ENCODE measurements around the gene NXPE3. TPM values are rescaled to one million over a fixed set of nuclear protein-coding genes. Genes with fewer than 3 reads are reported as not detected.

The NXPE3 gene
- polyA plus RNA-seq, 2 donors = 0.94 to 1.8 TPM

DNA sequence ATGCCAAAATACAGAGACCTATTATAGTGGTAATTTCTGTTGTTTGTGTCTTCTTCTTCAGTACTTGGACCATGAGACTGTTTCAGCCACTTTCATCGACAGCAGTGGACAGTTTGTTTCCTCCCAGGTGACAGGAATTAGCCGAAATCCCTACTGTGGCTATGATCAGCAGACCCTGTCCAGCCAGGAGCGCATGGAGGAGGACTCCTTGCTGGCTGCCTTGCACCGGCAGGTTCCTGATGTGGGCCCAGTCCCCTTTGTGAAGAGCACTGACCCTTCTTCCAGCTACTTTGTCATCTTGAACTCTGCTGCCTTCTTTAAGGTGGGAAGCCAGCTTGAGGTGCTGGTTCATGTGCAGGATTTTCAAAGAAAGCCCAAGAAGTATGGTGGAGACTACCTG, 22.2 kb downstream of the NXPE3 start:
- whole genome bisulfite sequencing, 2 donors = 87 to 91% methylated on average over 4 of the region's 4 CpGs
- no peak overlapping the region for H3K27ac ChIP-seq (ENCODE audit: low read depth in 2 of 2, low read length in 1 of 2)

DNA sequence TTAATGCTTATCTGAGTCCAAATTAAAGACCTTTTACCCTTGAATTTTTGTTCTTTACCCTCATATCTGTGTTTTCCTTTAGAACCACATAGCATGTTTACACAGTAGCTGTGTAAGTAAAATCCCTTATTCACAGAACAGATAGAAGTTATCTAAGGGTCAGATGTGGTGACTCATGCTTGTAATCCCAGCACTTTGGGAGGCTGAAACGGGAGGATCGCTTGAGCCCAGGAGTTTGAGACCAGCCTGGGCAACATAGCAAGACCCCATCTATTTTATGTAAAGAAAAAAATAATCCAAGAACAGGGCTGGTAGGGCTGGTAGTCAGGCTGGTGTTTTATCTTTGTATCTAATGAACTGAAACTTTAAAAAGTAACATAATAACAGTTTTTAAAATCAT, 23.2 kb downstream of the NXPE3 start:
- H3K27me3 ChIP-seq (ENCODE audit: control insufficient read depth in 1 of 2, insufficient read depth in 2 of 2, low read length in 2 of 2) = no peaks in the 10 kb centered on the region
- WGBS, 2 donors = 72 to 88% methylated on average over 2 of the region's 2 CpGs

More for the DNA sequence above, 22.2 kb downstream of the NXPE3 start:
- Histone ChIP-seq H3K36me3 (ENCODE audit: control insufficient read depth in 2 of 2, insufficient read depth in 2 of 2, low read length in 1 of 2) (no peaks in the 10 kb centered on the region), H3K4me3 (ENCODE audit: low read depth in 1 of 2, low read length in 2 of 2) (no peak overlapping the region), H3K4me1 (ENCODE audit: control insufficient read depth in 2 of 2, insufficient read depth in 2 of 2, low read length in 1 of 2) (no peaks in the 10 kb centered on the region), H3K27me3 (ENCODE audit: control insufficient read depth in 1 of 2, insufficient read depth in 2 of 2, low read length in 2 of 2) (no peaks in the 10 kb centered on the region), H3K9me3 (ENCODE audit: control insufficient read depth in 2 of 2, insufficient read depth in 1 of 2, low read depth in 1 of 2, low read length in 1 of 2) (no peaks in the 10 kb centered on the region)

DNA sequence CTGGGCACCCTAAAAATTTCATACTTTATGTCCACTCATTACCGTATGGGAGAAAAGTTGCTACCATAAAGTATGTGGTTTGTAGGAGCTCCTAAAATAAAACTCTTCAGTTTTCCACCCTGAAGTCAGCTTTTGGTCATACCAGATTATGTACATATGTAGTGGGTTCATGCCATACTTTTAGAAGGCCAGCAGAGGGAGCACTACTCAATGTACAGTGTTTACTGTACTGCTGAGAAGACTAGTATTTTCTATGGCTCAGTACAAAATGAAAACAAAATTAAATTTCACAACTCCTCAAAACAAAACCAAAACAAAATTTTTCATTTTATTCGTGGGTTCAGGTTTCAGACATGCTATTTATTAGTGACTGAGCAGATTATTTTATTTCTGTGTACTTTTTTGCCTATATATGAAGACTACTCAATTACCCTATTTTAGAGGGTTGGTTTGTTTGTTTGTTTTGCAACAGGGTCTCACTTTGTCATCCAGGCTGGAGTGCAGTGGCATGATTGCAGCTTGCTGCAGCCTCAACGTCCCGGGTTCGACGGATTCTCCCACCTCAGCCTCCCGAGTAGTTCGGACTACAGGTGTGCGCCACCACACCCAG, 24.3 kb downstream of the NXPE3 start:
- Histone ChIP-seq H3K36me3 (ENCODE audit: control insufficient read depth in 2 of 2, insufficient read depth in 2 of 2, low read length in 1 of 2) (no peaks in the 10 kb centered on the region), H3K9me3 (ENCODE audit: control insufficient read depth in 2 of 2, insufficient read depth in 1 of 2, low read depth in 1 of 2, low read length in 1 of 2) (no peaks in the 10 kb centered on the region), H3K4me1 (ENCODE audit: control insufficient read depth in 2 of 2, insufficient read depth in 2 of 2, low read length in 1 of 2) (no peaks in the 10 kb centered on the region), H3K27me3 (ENCODE audit: control insufficient read depth in 1 of 2, insufficient read depth in 2 of 2, low read length in 2 of 2) (no peaks in the 10 kb centered on the region), H3K4me3 (ENCODE audit: low read depth in 1 of 2, low read length in 2 of 2) (no peak overlapping the region), H3K27ac (ENCODE audit: low read depth in 2 of 2, low read length in 1 of 2) (no peak overlapping the region)
- WGBS, 2 donors = 79% methylated on average over 9 of the region's 9 CpGs

More for the DNA sequence above, 23.2 kb downstream of the NXPE3 start:
- Histone ChIP-seq H3K36me3 (ENCODE audit: control insufficient read depth in 2 of 2, insufficient read depth in 2 of 2, low read length in 1 of 2) (no peaks in the 10 kb centered on the region), H3K9me3 (ENCODE audit: control insufficient read depth in 2 of 2, insufficient read depth in 1 of 2, low read depth in 1 of 2, low read length in 1 of 2) (no peaks in the 10 kb centered on the region), H3K27ac (ENCODE audit: low read depth in 2 of 2, low read length in 1 of 2) (no peak overlapping the region), H3K4me1 (ENCODE audit: control insufficient read depth in 2 of 2, insufficient read depth in 2 of 2, low read length in 1 of 2) (no peaks in the 10 kb centered on the region), H3K4me3 (ENCODE audit: low read depth in 1 of 2, low read length in 2 of 2) (no peak overlapping the region)

DNA sequence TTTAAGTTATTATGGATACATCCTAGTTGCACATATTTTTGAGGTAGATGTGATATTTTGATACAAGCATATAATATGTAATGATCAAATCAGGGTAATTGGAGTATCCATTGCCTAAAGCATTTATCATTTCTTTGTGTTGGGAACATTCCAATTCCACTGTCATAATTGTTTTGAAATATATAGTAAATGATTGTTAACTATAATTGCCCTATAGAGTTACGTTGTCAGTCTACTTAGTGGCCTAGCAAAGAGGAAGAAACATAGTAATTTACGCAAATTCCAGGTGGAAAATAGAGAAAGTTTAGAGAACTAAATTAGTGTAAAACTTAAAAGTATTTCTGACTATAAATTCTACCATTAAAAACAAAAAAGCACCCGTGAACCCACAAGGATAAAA, 24.9 kb downstream of the NXPE3 start:
- no peaks in the 10 kb centered on the region for H3K36me3 ChIP-seq (ENCODE audit: control insufficient read depth in 2 of 2, insufficient read depth in 2 of 2, low read length in 1 of 2)
- WGBS, 2 donors = 85 to 93% methylated on average over 3 of the region's 3 CpGs
- H3K4me3 ChIP-seq (ENCODE audit: low read depth in 1 of 2, low read length in 2 of 2) = no peak overlapping the region
- H3K27ac ChIP-seq (ENCODE audit: low read depth in 2 of 2, low read length in 1 of 2) = no peak overlapping the region
- H3K27me3 ChIP-seq (ENCODE audit: control insufficient read depth in 1 of 2, insufficient read depth in 2 of 2, low read length in 2 of 2) = no peaks in the 10 kb centered on the region
- no peaks in the 10 kb centered on the region for H3K4me1 ChIP-seq (ENCODE audit: control insufficient read depth in 2 of 2, insufficient read depth in 2 of 2, low read length in 1 of 2)
- H3K9me3 ChIP-seq (ENCODE audit: control insufficient read depth in 2 of 2, insufficient read depth in 1 of 2, low read depth in 1 of 2, low read length in 1 of 2) = no peaks in the 10 kb centered on the region

DNA sequence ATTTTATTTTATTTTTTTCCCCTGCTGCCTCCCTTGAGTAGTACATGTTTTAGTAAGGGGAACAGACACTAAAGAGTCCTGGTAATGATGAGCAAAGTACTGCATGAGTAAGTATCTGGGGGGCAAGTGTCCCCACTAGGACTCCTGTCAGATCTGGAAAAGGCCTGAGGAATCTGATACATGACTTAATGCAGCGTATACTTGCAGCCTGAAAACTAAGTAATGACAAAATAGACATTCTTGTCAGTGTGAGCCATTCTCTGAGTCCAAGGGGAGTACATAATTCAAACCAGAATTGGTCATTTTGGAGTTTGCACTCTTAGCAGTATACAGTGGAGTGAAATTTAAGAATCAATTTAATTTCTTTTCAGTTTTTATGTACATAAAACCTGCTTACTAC, 27.5 kb downstream of the NXPE3 start:
- 91 to 93% methylated on average over 1 of the region's 1 CpG for WGBS, 2 donors
- no peaks in the 10 kb centered on the region for H3K4me1 ChIP-seq (ENCODE audit: control insufficient read depth in 2 of 2, insufficient read depth in 2 of 2, low read length in 1 of 2)
- H3K27ac ChIP-seq (ENCODE audit: low read depth in 2 of 2, low read length in 1 of 2) = no peak overlapping the region
- H3K9me3 ChIP-seq (ENCODE audit: control insufficient read depth in 2 of 2, insufficient read depth in 1 of 2, low read depth in 1 of 2, low read length in 1 of 2) = no peaks in the 10 kb centered on the region
- H3K27me3 ChIP-seq (ENCODE audit: control insufficient read depth in 1 of 2, insufficient read depth in 2 of 2, low read length in 2 of 2) = no peaks in the 10 kb centered on the region
- H3K36me3 ChIP-seq (ENCODE audit: control insufficient read depth in 2 of 2, insufficient read depth in 2 of 2, low read length in 1 of 2) = no peaks in the 10 kb centered on the region
- no peak overlapping the region for H3K4me3 ChIP-seq (ENCODE audit: low read depth in 1 of 2, low read length in 2 of 2)

DNA sequence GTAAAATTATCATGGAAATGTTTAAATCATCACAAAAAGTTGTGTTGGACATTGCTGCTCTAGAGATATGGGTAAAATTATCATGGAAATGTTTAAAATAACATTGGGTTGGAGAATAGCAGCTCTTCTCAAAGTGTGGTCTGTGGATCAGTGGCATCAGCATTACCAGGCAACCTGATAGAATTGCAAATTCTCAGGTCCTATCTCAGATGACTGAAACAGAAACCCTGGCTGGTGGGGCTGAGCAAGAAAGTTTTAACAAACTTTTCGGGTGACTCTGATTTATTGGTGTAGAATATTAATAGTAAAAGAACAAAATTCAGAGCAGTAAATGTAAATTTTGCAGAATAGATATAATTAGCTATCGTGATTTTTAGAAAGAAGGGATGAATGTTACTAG, 28.9 kb downstream of the NXPE3 start:
- Histone ChIP-seq H3K9me3 (ENCODE audit: control insufficient read depth in 2 of 2, insufficient read depth in 1 of 2, low read depth in 1 of 2, low read length in 1 of 2) (no peaks in the 10 kb centered on the region), H3K36me3 (ENCODE audit: control insufficient read depth in 2 of 2, insufficient read depth in 2 of 2, low read length in 1 of 2) (no peaks in the 10 kb centered on the region), H3K27ac (ENCODE audit: low read depth in 2 of 2, low read length in 1 of 2) (no peak overlapping the region), H3K4me1 (ENCODE audit: control insufficient read depth in 2 of 2, insufficient read depth in 2 of 2, low read length in 1 of 2) (no peaks in the 10 kb centered on the region), H3K4me3 (ENCODE audit: low read depth in 1 of 2, low read length in 2 of 2) (no peak overlapping the region), H3K27me3 (ENCODE audit: control insufficient read depth in 1 of 2, insufficient read depth in 2 of 2, low read length in 2 of 2) (no peaks in the 10 kb centered on the region)
- 84 to 94% methylated on average over 2 of the region's 2 CpGs for WGBS, 2 donors

DNA sequence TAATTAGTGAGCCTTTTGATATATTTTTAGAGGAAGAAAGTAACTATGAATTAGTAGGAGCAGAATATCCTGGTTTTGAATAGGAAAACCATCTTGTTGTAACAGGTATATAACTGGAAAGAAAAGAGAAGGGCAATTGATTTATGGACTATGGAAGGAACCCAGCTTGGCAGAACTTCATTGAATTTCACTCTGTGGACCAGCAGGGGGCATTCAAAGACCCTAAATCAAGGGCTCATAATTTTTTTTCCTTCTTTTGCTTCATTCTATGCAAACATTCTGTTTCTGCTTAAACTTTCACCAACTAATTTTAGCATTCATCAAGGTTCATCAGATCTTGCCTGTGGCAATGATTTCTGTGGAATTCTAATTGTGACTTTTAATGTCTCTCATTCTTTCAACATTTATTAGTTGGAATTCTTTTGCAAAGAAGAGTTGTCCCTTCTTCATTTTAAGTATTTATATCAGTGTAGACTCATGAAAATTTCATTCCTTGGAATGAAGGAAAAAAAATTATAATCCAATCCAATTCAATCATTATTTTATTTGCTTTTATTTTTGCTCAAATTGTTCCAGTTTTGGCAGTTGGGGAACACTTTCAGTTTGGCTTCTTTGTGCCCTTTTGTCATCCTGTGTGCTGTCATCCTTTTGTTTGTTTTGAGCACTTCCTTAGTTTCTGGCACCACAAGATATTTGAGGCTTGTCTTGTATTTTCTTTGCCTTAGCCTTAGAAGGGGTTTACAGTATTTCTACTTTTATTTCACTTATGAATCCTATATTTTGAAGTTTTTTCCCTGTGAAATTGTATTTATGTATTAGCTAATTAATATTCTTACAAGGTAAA, 30.4 kb downstream of the NXPE3 start:
- Histone ChIP-seq H3K9me3 (ENCODE audit: control insufficient read depth in 2 of 2, insufficient read depth in 1 of 2, low read depth in 1 of 2, low read length in 1 of 2) (no peaks in the 10 kb centered on the region), H3K36me3 (ENCODE audit: control insufficient read depth in 2 of 2, insufficient read depth in 2 of 2, low read length in 1 of 2) (no peaks in the 10 kb centered on the region), H3K27ac (ENCODE audit: low read depth in 2 of 2, low read length in 1 of 2) (no peak overlapping the region), H3K4me3 (ENCODE audit: low read depth in 1 of 2, low read length in 2 of 2) (no peak overlapping the region), H3K4me1 (ENCODE audit: control insufficient read depth in 2 of 2, insufficient read depth in 2 of 2, low read length in 1 of 2) (no peaks in the 10 kb centered on the region), H3K27me3 (ENCODE audit: control insufficient read depth in 1 of 2, insufficient read depth in 2 of 2, low read length in 2 of 2) (no peaks in the 10 kb centered on the region)

DNA sequence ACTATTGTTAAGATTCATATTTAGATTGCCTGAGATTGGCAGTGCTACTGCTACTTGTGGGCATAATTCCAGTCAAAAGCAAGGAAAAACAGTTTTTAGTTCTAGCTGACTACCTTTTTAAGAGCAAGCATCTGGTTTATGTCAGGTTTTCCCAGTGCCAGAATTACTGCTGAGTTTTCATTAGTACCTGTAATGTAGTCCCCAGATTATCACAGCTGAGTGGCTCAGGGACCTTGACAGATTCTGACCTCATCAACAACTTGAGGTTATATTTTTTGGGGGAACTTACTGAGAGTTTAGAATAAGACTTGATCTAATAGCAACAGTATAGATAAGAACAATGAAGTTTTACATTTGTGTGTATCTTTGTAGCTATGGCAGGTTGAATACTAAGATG, 31.0 kb downstream of the NXPE3 start:
- Histone ChIP-seq H3K36me3 (ENCODE audit: control insufficient read depth in 2 of 2, insufficient read depth in 2 of 2, low read length in 1 of 2) (no peaks in the 10 kb centered on the region), H3K4me3 (ENCODE audit: low read depth in 1 of 2, low read length in 2 of 2) (no peak overlapping the region), H3K4me1 (ENCODE audit: control insufficient read depth in 2 of 2, insufficient read depth in 2 of 2, low read length in 1 of 2) (no peaks in the 10 kb centered on the region), H3K27ac (ENCODE audit: low read depth in 2 of 2, low read length in 1 of 2) (no peak overlapping the region), H3K27me3 (ENCODE audit: control insufficient read depth in 1 of 2, insufficient read depth in 2 of 2, low read length in 2 of 2) (no peaks in the 10 kb centered on the region), H3K9me3 (ENCODE audit: control insufficient read depth in 2 of 2, insufficient read depth in 1 of 2, low read depth in 1 of 2, low read length in 1 of 2) (no peaks in the 10 kb centered on the region)

DNA sequence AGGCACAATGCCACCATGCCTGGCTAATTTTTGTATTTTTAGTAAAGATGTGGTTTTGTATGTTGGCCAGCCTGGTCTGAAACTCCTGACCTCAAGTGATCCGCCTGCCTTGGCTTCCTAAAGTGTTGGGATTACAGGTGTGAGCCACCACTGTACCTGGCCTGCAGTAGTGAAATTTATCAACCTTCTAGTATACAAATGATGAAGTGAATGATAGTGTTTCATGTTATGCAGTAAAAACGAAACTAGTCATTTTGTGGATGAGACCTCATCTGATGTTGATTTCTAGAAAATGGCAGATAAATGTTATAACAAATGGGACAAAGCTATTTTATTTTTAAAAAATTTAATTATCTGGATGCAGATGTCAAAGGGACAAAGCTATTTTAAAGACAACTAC, 32.9 kb downstream of the NXPE3 start:
- no peaks in the 10 kb centered on the region for H3K27me3 ChIP-seq (ENCODE audit: control insufficient read depth in 1 of 2, insufficient read depth in 2 of 2, low read length in 2 of 2)
- H3K4me3 ChIP-seq (ENCODE audit: low read depth in 1 of 2, low read length in 2 of 2) = no peak overlapping the region
- no peaks in the 10 kb centered on the region for H3K9me3 ChIP-seq (ENCODE audit: control insufficient read depth in 2 of 2, insufficient read depth in 1 of 2, low read depth in 1 of 2, low read length in 1 of 2)
- no peaks in the 10 kb centered on the region for H3K4me1 ChIP-seq (ENCODE audit: control insufficient read depth in 2 of 2, insufficient read depth in 2 of 2, low read length in 1 of 2)
- H3K36me3 ChIP-seq (ENCODE audit: control insufficient read depth in 2 of 2, insufficient read depth in 2 of 2, low read length in 1 of 2) = no peaks in the 10 kb centered on the region
- WGBS, 2 donors = 84 to 86% methylated on average over 2 of the region's 2 CpGs
- no peak overlapping the region for H3K27ac ChIP-seq (ENCODE audit: low read depth in 2 of 2, low read length in 1 of 2)

DNA sequence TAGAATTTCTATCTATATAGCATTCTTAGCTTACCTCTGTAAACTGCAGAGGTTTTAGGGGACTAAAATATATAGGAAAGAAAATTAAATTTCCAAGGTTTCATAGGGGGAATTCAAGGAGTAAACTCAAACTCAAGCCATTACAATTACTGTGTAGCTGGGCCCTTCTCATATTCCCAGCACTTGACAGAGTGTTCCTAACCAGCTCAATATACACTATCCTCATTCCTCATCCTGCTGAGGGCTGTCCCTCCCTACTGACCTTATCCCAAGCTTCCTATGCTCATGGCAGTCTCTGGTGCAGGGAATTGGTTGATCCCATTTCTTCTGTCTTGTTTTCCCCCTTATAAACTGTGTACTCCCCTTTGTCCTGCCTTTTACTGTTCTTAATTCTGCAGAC, 33.9 kb downstream of the NXPE3 start:
- H3K4me3 ChIP-seq (ENCODE audit: low read depth in 1 of 2, low read length in 2 of 2) = no peak overlapping the region
- H3K36me3 ChIP-seq (ENCODE audit: control insufficient read depth in 2 of 2, insufficient read depth in 2 of 2, low read length in 1 of 2) = no peaks in the 10 kb centered on the region
- H3K4me1 ChIP-seq (ENCODE audit: control insufficient read depth in 2 of 2, insufficient read depth in 2 of 2, low read length in 1 of 2) = peaks cover 0 to 2% of the 10 kb centered on the region in 2 donors
- no peaks in the 10 kb centered on the region for H3K9me3 ChIP-seq (ENCODE audit: control insufficient read depth in 2 of 2, insufficient read depth in 1 of 2, low read depth in 1 of 2, low read length in 1 of 2)
- H3K27ac ChIP-seq (ENCODE audit: low read depth in 2 of 2, low read length in 1 of 2) = no peak overlapping the region
- H3K27me3 ChIP-seq (ENCODE audit: control insufficient read depth in 1 of 2, insufficient read depth in 2 of 2, low read length in 2 of 2) = no peaks in the 10 kb centered on the region

Data from esophagus (tissue), 2 donors.